ENCODE data around the gene AIP. TPM values are rescaled to one million over a fixed set of nuclear protein-coding genes. Genes with fewer than 3 reads are reported as not detected.
A peak's percentile ranks its signal among the peaks of the same experiment; 100 is the strongest.

AIP gene
- total RNA-seq, 1 experiment from 2014 or later: 61.0 TPM

DNA sequence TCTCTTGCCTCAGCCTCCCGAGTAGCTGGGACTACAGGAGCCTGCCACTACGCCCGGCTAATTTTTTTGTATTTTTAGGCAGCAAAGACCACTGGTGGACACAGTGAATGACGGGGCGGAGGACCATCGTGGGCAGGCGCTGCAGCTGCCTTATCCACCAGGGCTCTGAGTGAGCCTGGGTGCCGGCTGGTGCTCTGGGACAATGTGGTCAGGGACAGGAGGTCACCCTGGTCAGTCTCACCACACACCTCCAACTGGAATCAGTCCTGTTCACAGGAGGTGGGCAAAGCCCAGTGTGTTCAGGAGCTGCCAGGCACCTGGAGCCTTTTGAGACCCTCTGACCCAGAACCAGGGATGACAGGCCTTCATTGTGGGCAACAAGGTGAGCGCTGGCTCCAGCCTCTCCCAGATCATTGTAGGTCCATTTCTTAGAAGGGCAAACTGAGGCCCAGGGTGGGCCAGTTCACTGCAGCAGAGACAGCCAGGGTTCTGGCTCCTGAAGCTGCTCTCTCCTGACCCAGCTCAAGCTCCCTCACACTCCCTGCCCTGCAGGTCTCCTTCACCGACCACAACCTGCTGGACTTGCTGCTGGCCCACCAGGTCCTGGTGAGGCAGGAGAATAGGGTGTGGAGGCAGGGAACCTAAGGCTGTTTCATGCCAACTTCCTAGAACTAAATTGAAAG lies 56.1 kb downstream of the AIP start (continued):
- TF ChIP-seq, protein P1, sequence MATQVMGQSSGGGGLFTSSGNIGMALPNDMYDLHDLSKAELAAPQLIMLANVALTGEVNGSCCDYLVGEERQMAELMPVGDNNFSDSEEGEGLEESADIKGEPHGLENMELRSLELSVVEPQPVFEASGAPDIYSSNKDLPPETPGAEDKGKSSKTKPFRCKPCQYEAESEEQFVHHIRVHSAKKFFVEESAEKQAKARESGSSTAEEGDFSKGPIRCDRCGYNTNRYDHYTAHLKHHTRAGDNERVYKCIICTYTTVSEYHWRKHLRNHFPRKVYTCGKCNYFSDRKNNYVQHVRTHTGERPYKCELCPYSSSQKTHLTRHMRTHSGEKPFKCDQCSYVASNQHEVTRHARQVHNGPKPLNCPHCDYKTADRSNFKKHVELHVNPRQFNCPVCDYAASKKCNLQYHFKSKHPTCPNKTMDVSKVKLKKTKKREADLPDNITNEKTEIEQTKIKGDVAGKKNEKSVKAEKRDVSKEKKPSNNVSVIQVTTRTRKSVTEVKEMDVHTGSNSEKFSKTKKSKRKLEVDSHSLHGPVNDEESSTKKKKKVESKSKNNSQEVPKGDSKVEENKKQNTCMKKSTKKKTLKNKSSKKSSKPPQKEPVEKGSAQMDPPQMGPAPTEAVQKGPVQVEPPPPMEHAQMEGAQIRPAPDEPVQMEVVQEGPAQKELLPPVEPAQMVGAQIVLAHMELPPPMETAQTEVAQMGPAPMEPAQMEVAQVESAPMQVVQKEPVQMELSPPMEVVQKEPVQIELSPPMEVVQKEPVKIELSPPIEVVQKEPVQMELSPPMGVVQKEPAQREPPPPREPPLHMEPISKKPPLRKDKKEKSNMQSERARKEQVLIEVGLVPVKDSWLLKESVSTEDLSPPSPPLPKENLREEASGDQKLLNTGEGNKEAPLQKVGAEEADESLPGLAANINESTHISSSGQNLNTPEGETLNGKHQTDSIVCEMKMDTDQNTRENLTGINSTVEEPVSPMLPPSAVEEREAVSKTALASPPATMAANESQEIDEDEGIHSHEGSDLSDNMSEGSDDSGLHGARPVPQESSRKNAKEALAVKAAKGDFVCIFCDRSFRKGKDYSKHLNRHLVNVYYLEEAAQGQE (IDR thresholded peaks at IDR 0.05; ENCODE audit: low read depth): no peak
- no peak for TF ChIP-seq RAD21 (IDR thresholded peaks at IDR 0.05; ENCODE audit: low read depth)
- TF ChIP-seq, protein P2, sequence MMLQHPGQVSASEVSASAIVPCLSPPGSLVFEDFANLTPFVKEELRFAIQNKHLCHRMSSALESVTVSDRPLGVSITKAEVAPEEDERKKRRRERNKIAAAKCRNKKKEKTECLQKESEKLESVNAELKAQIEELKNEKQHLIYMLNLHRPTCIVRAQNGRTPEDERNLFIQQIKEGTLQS (IDR thresholded peaks at IDR 0.05): no peak

DNA sequence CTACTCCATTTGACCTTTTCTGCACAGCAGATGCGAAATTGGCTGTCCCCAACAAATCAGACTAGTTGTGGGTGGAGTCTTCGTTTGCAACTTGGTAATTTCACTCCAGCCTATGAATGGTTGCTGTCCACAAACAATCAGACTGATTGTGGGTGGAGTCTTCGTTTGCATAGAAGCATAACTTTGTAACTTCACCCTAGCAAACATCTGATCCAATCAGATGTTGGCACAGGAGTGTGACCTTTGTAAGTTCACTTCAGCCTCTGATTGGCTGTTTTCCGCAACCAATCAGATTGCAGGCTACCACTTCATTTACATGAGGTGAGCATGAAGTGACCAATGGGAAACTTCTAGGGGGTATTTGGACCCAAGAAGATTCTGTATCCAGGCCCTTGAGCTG lies 56.7 kb downstream of the AIP start:
- intact Hi-C loops (cut with micrococcal nuclease): no loop called here
- H4K20me1 ChIP-seq (ENCODE audit: insufficient read depth): no peaks in the 10 kb centered on the region
- no peaks in the 10 kb centered on the region for H3K79me2 ChIP-seq (ENCODE audit: insufficient read depth, low read length)
- ATAC-seq (peak; percentile 25; the same call in 1 of the 2 replicates), DNase-seq (ENCODE audit: low read depth, low spot score) (no peak)
- ChIA-PET POLR2A (no interaction called here), CTCF (no interaction called here), RAD21 (ENCODE audit: low non-redundant PET in 1 of 2, low total read pairs in 2 of 2, uncharacterized antibody in 2 of 2, unreplicated experiment in 2 of 2) (no interaction called here)
- H3K9me3 ChIP-seq (ENCODE audit: control insufficient read depth in 1 of 2, insufficient read depth in 1 of 2, low read depth in 1 of 2, low read length in 2 of 2): peaks cover 2% of the 10 kb centered on the region in 2 experiments; a peak in 1 of 4 replicates
- H3K9me2 ChIP-seq (ENCODE audit: insufficient read depth): no peaks in the 10 kb centered on the region
- H3K27ac ChIP-seq (ENCODE audit: low read depth, low read length): no peak overlapping the region
- TF ChIP-seq, protein P3, sequence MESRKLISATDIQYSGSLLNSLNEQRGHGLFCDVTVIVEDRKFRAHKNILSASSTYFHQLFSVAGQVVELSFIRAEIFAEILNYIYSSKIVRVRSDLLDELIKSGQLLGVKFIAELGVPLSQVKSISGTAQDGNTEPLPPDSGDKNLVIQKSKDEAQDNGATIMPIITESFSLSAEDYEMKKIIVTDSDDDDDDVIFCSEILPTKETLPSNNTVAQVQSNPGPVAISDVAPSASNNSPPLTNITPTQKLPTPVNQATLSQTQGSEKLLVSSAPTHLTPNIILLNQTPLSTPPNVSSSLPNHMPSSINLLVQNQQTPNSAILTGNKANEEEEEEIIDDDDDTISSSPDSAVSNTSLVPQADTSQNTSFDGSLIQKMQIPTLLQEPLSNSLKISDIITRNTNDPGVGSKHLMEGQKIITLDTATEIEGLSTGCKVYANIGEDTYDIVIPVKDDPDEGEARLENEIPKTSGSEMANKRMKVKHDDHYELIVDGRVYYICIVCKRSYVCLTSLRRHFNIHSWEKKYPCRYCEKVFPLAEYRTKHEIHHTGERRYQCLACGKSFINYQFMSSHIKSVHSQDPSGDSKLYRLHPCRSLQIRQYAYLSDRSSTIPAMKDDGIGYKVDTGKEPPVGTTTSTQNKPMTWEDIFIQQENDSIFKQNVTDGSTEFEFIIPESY (IDR thresholded peaks at IDR 0.05; ENCODE audit: extremely low read depth, insufficient replicate concordance, low read length): no peak
- TF ChIP-seq SP1 (IDR thresholded peaks at IDR 0.05; ENCODE audit: low read depth): no peak
- no peak for TF ChIP-seq POLR2A (IDR thresholded peaks at IDR 0.05; ENCODE audit: borderline replicate concordance, extremely low read depth, insufficient read depth, insufficient read length)
- TF ChIP-seq YY1 (IDR thresholded peaks at IDR 0.05; ENCODE audit: extremely low read depth, insufficient replicate concordance, low read depth, low read length): no peak
- TF ChIP-seq RAD21 (IDR thresholded peaks at IDR 0.05; ENCODE audit: low read depth): no peak
- no peak for TF ChIP-seq EZH2phosphoT487 (IDR thresholded peaks at IDR 0.05; ENCODE audit: borderline replicate concordance)
- TF ChIP-seq ZNF274 (IDR thresholded peaks at IDR 0.05; ENCODE audit: low read depth, low read length): no peak
- no peak for TF ChIP-seq FOSL1 (IDR thresholded peaks at IDR 0.05; ENCODE audit: low read depth)
- H3K4me3 ChIP-seq (replicated peaks in 1 of 2; ENCODE audit: low read depth in 1 of 2, low read length in 2 of 2): no peak overlapping the region
- H3K4me2 ChIP-seq (ENCODE audit: low read length): no peak overlapping the region
- no peaks in the 10 kb centered on the region for H3K27me3 ChIP-seq (ENCODE audit: insufficient read depth, low read length)
- no peak overlapping the region for H3K9ac ChIP-seq (ENCODE audit: low read length)
- H3K36me3 ChIP-seq (ENCODE audit: control insufficient read depth in 1 of 2, insufficient read depth in 2 of 2, low read length in 2 of 2): no peaks in the 10 kb centered on the region
- H3K4me1 ChIP-seq (ENCODE audit: control insufficient read depth in 1 of 2, insufficient read depth in 2 of 2, low read length in 2 of 2): no peaks in the 10 kb centered on the region
- no peak overlapping the region for H2AFZ ChIP-seq (ENCODE audit: low read depth, low read length, poor library complexity, severe bottlenecking)
- no TSS peak for BruUV-seq (replicated peaks)

Measured in HCT116 (cell line).